Lower lobe of right lung (tissue), 2 donors: Measurements from ENCODE around the gene COX7A2L. TPM values are rescaled to one million over a fixed set of nuclear protein-coding genes. Genes with fewer than 3 reads are reported as not detected.

Experiments
- ATAC-seq, 2 donors: fragments of 200-7000 bp; cut with Tn5 transposase; one replicate each; pipeline ENCODE4 v1.9.1; 2020 to 2022; ENCODE audit warnings: mild to moderate bottlenecking in 2 of 2, moderate library complexity in 2 of 2
- DNase-seq: peaks from one replicate; pipeline ENCODE4 v3.0.0-alpha.2; 2020
- H3K27ac ChIP-seq: fragments of 200-600 bp; one replicate; pipeline ENCODE4 v1.8.0; 2022
- H3K27me3 ChIP-seq: fragments of 200-600 bp; one replicate; pipeline ENCODE4 v1.8.0; 2022; ENCODE audit warnings: low read depth
- H3K36me3 ChIP-seq: fragments of 200-600 bp; one replicate; pipeline ENCODE4 v1.8.0; 2022; ENCODE audit warnings: mild to moderate bottlenecking
- H3K4me1 ChIP-seq: fragments of 200-600 bp; one replicate; pipeline ENCODE4 v1.8.0; 2022
- H3K4me3 ChIP-seq: fragments of 200-600 bp; one replicate; pipeline ENCODE4 v1.8.0; 2022; ENCODE audit warnings: mild to moderate bottlenecking
- H3K9me3 ChIP-seq: fragments of 200-600 bp; one replicate; pipeline ENCODE4 v1.8.0; 2022
- intact Hi-C: fragments of 100-400 bp; cut with DNase I; formaldehyde crosslinking; loops from one replicate; pipeline ENCODE4 v1.11.0; 2022
- total RNA-seq: library from RNA; stranded (reverse); fragmentation: NEBNext Ultra II Directional; extraction: Animal tissue kit (Norgen Biotek cat#: 25700); gene quantifications from one replicate; pipeline ENCODE4 v1.2.1, GENCODE V29; 2021
- TF ChIP-seq, protein P1 (sequence below): fragments of 200-600 bp; IDR thresholded peaks from one replicate; pipeline ENCODE4 v1.8.0; 2022; ENCODE audit warnings: antibody characterized with exemption, mild to moderate bottlenecking
- donor health status: DM: no; HTN: yes; CAD: no; lungs with severe emphysema.

COX7A2L gene
- total RNA-seq, 1 donor from 2014 or later: 89.4 TPM

DNA sequence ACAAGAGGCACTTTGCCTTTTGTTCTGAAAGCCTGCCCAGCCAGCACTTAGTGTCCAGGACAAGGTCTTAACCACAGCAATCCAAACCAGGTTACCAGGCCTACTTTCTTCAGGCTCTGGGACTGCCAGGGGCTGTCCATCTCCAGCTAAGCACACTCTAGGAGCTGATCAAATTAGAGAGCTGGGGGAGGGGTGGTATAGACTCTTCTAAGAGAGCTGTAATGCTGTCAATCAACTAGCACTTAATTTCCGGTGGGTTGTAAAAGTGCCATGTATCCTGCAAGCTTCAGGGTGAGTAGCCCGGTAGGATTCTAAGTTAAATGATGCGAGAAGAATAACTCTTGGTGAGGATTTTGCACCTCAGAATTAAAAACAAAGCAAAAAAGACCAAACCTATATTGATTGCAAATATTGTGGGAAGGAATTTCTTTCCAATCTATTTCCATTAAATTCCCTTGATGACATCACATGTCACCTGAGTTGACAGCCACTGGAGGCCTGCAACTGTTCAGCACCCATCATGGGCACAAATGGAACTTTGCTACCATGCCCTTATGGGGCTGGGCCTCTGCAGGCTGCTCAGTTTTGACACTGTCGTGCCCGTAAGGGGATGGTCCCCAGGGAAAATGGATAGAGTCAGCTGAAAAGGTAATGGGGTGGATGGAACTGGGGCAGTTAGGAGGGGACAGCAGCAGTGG, 8.7 kb upstream of the COX7A2L start:
- peak overlapping the region; percentile 56 for H3K27ac ChIP-seq
- no peak for DNase-seq
- intact Hi-C loops: no loop called here

DNA sequence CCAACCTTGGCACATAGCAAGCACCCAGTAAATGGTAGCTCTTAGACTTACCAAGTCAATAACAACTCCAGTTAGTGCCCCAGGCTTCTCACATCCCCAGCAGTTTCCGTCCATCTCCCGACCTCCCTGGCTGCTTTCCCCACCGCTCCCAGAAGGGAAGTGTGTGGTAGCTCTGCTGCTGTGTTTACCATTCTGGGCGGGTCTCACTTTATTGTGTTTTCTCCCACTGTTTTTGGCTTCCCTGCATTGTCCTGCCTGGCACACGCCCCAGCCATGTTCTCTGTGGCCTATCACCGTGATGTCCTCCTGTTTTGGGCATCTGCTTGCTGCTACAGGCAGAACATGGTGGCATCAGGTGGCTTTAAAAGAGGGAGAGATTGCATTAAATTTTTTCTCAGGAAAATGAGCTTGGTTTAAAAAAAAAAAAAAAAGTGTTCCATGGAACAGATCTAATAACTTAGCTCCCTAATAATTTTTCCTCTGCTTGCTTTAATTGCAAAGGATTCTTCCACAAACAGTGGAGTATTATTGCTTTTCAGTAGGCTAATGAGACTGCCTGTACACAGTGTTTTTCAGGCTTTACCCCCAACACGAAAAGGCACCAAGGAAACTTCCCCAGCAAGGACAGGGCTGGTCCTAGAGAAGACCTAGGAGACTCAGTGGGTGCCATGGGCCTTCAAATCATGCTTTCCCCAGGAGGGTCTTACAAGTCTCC, 8.0 kb upstream of the COX7A2L start:
- peak overlapping the region; percentile 18 for H3K4me3 ChIP-seq
- H3K27me3 ChIP-seq: no peaks in the 10 kb centered on the region
- intact Hi-C loops: no loop called here
- DNase-seq (no peak), ATAC-seq (peak; percentile 17 to 40)
- peaks cover 18% of the 10 kb centered on the region for H3K4me1 ChIP-seq
- H3K36me3 ChIP-seq: no peaks in the 10 kb centered on the region
- H3K27ac ChIP-seq: peak overlapping the region; percentile 56
- no peaks in the 10 kb centered on the region for H3K9me3 ChIP-seq
- TF ChIP-seq, protein P1, sequence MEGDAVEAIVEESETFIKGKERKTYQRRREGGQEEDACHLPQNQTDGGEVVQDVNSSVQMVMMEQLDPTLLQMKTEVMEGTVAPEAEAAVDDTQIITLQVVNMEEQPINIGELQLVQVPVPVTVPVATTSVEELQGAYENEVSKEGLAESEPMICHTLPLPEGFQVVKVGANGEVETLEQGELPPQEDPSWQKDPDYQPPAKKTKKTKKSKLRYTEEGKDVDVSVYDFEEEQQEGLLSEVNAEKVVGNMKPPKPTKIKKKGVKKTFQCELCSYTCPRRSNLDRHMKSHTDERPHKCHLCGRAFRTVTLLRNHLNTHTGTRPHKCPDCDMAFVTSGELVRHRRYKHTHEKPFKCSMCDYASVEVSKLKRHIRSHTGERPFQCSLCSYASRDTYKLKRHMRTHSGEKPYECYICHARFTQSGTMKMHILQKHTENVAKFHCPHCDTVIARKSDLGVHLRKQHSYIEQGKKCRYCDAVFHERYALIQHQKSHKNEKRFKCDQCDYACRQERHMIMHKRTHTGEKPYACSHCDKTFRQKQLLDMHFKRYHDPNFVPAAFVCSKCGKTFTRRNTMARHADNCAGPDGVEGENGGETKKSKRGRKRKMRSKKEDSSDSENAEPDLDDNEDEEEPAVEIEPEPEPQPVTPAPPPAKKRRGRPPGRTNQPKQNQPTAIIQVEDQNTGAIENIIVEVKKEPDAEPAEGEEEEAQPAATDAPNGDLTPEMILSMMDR: no peak

More for the DNA sequence above, 8.7 kb upstream of the COX7A2L start:
- Histone ChIP-seq H3K9me3 (no peaks in the 10 kb centered on the region), H3K27me3 (no peaks in the 10 kb centered on the region), H3K4me1 (peaks cover 18% of the 10 kb centered on the region), H3K36me3 (no peaks in the 10 kb centered on the region), H3K4me3 (no peak overlapping the region)
- ATAC-seq: no peak
- TF ChIP-seq, protein P1: no peak

DNA sequence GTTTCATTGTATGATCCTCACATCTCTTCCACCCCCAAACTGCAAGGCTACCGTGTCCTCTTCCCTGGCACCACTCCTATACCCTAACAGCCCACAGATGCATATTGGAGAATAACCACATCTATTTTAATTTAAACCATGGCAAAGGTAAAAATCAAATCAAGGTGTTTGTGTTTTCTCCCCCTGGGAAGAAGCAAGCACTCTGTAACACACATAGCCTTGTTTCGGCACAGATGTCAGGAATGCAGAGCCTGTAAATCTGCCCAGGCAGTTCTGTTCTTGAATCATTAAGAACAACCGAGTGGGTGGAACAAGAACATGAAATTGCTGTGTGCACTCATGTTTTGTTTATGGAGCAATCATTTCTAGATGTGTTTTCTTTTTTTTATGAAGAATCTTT, 6.8 kb upstream of the COX7A2L start:
- no peaks in the 10 kb centered on the region for H3K9me3 ChIP-seq
- H3K36me3 ChIP-seq: no peaks in the 10 kb centered on the region
- H3K27ac ChIP-seq: peak overlapping the region; percentile 51
- no peaks in the 10 kb centered on the region for H3K27me3 ChIP-seq
- peak; percentile 45 to 71 for ATAC-seq
- peak overlapping the region; percentile 18 for H3K4me3 ChIP-seq
- DNase-seq: no peak
- peaks cover 18% of the 10 kb centered on the region for H3K4me1 ChIP-seq
- intact Hi-C loops: no loop called here
- TF ChIP-seq, protein P1: no peak

DNA sequence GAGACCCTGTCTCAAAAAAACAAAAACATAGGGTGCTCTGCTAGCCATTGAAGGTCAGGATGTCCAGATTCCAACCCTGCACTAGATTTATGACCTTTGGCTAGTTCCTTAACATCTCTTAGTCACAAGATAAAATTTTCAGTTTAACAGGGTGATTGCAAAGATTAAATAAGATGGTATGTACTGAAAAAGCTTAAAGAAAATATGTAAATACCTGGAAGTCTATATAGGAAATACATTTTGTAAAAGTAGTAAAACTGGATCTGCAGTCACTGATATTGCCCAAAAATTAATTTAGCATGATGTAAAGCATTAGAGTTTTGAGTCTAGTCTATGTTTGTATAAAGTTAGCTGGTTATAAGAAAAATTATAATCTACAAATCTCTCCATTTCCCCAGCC, 5.4 kb upstream of the COX7A2L start:
- H3K9me3 ChIP-seq: no peaks in the 10 kb centered on the region
- no peaks in the 10 kb centered on the region for H3K36me3 ChIP-seq
- H3K4me1 ChIP-seq: peaks cover 26% of the 10 kb centered on the region
- H3K27ac ChIP-seq: no peak overlapping the region
- TF ChIP-seq, protein P1: no peak
- no peak for DNase-seq
- H3K27me3 ChIP-seq: no peaks in the 10 kb centered on the region
- intact Hi-C loops: no loop called here
- no peak for ATAC-seq
- no peak overlapping the region for H3K4me3 ChIP-seq

DNA sequence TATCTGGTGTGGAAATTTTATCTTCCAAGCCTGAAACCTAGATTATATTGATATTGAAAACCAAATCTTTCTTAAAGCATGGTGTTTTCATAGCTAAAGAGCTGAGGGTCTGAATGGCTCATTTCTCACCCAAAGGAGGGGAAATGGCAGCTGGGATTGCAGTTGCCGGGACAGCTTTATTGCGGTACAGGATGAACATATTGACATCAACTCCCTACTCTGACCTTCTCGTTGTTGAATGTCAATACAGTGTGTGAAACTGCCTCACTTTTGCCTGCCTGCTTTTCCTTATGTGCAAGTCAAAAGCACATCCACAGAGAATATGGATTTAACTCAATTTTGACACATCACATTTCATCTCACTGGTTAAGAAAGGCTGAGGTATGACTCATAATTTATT, 3.6 kb upstream of the COX7A2L start:
- DNase-seq (no peak), ATAC-seq (no peak)
- intact Hi-C loops: no loop called here
- TF ChIP-seq, protein P1: no peak
- H3K27ac ChIP-seq: no peak overlapping the region
- peaks cover 34% of the 10 kb centered on the region for H3K4me1 ChIP-seq
- H3K36me3 ChIP-seq: no peaks in the 10 kb centered on the region
- H3K27me3 ChIP-seq: no peaks in the 10 kb centered on the region
- no peaks in the 10 kb centered on the region for H3K9me3 ChIP-seq
- no peak overlapping the region for H3K4me3 ChIP-seq
